ENCODE results near the gene PPP1R9B.
A peak's percentile ranks its signal among the peaks of the same experiment; 100 is the strongest.

The PPP1R9B gene

GRCh38 chr17:50103941-50104340, 46.5 kb downstream of the PPP1R9B start:
- no peak overlapping the region for H3K27ac Mint-ChIP-seq
- H3K4me1 Mint-ChIP-seq (ENCODE audit: low read depth) = no peaks in the 10 kb centered on the region
- H3K27me3 Mint-ChIP-seq (ENCODE audit: low read depth) = no peaks in the 10 kb centered on the region
- no peaks in the 10 kb centered on the region for H3K36me3 Mint-ChIP-seq (ENCODE audit: low read depth)
- DNase-seq (ENCODE audit: low spot score) = no peak
- no peaks in the 10 kb centered on the region for H3K9me3 Mint-ChIP-seq
- H3K4me3 Mint-ChIP-seq = no peak overlapping the region

- Mint-ChIP-seq H3K36me3 (ENCODE audit: low read depth) (no peaks in the 10 kb centered on the region), H3K4me3 (no peak overlapping the region), H3K4me1 (ENCODE audit: low read depth) (no peaks in the 10 kb centered on the region), H3K9me3 (no peaks in the 10 kb centered on the region), H3K27me3 (ENCODE audit: low read depth) (no peaks in the 10 kb centered on the region), H3K27ac (no peak overlapping the region)
- DNase-seq (ENCODE audit: low spot score) = no peak
Measured at GRCh38 chr17:50103252-50103651, 47.2 kb downstream of the PPP1R9B start.

GRCh38 chr17:50102164-50102991, 48.1 kb downstream of the PPP1R9B start:
- DNase-seq (ENCODE audit: low spot score) = no peak
- no peaks in the 10 kb centered on the region for H3K36me3 Mint-ChIP-seq (ENCODE audit: low read depth)
- no peak overlapping the region for H3K27ac Mint-ChIP-seq
- no peak overlapping the region for H3K4me3 Mint-ChIP-seq
- no peaks in the 10 kb centered on the region for H3K27me3 Mint-ChIP-seq (ENCODE audit: low read depth)
- no peaks in the 10 kb centered on the region for H3K4me1 Mint-ChIP-seq (ENCODE audit: low read depth)
- no peaks in the 10 kb centered on the region for H3K9me3 Mint-ChIP-seq

GRCh38 chr17:50101346-50102163, 48.9 kb downstream of the PPP1R9B start:
- no peak overlapping the region for H3K27ac Mint-ChIP-seq
- peaks cover 2% of the 10 kb centered on the region for H3K4me1 Mint-ChIP-seq (ENCODE audit: low read depth)
- no peaks in the 10 kb centered on the region for H3K9me3 Mint-ChIP-seq
- H3K27me3 Mint-ChIP-seq (ENCODE audit: low read depth) = no peaks in the 10 kb centered on the region
- no peak overlapping the region for H3K4me3 Mint-ChIP-seq
- no peak for DNase-seq (ENCODE audit: low spot score)
- no peaks in the 10 kb centered on the region for H3K36me3 Mint-ChIP-seq (ENCODE audit: low read depth)

- H3K4me1 Mint-ChIP-seq (ENCODE audit: low read depth) = peaks cover 7% of the 10 kb centered on the region
- no peak overlapping the region for H3K27ac Mint-ChIP-seq
- no peaks in the 10 kb centered on the region for H3K9me3 Mint-ChIP-seq
- H3K4me3 Mint-ChIP-seq = no peak overlapping the region
- H3K27me3 Mint-ChIP-seq (ENCODE audit: low read depth) = no peaks in the 10 kb centered on the region
- no peaks in the 10 kb centered on the region for H3K36me3 Mint-ChIP-seq (ENCODE audit: low read depth)
- no peak for DNase-seq (ENCODE audit: low spot score)
Measured at GRCh38 chr17:50100921-50101345, 49.5 kb downstream of the PPP1R9B start.

- no peaks in the 10 kb centered on the region for H3K9me3 Mint-ChIP-seq
- no peaks in the 10 kb centered on the region for H3K36me3 Mint-ChIP-seq (ENCODE audit: low read depth)
- H3K27ac Mint-ChIP-seq = no peak overlapping the region
- H3K27me3 Mint-ChIP-seq (ENCODE audit: low read depth) = no peaks in the 10 kb centered on the region
- no peak overlapping the region for H3K4me3 Mint-ChIP-seq
- peaks cover 11% of the 10 kb centered on the region for H3K4me1 Mint-ChIP-seq (ENCODE audit: low read depth)
- no peak for DNase-seq (ENCODE audit: low spot score)
Measured at GRCh38 chr17:50100480-50100883, 50.0 kb downstream of the PPP1R9B start.

GRCh38 chr17:50099003-50099402, 51.5 kb downstream of the PPP1R9B start:
- Mint-ChIP-seq H3K9me3 (no peaks in the 10 kb centered on the region), H3K4me1 (ENCODE audit: low read depth) (peaks cover 20% of the 10 kb centered on the region), H3K4me3 (no peak overlapping the region), H3K27ac (no peak overlapping the region), H3K27me3 (ENCODE audit: low read depth) (no peaks in the 10 kb centered on the region), H3K36me3 (ENCODE audit: low read depth) (no peaks in the 10 kb centered on the region)
- DNase-seq (ENCODE audit: low spot score) = no peak

GRCh38 chr17:50098583-50098982, 51.9 kb downstream of the PPP1R9B start:
- no peak for DNase-seq (ENCODE audit: low spot score)
- peaks cover 20% of the 10 kb centered on the region for H3K4me1 Mint-ChIP-seq (ENCODE audit: low read depth)
- H3K27me3 Mint-ChIP-seq (ENCODE audit: low read depth) = no peaks in the 10 kb centered on the region
- no peak overlapping the region for H3K27ac Mint-ChIP-seq
- H3K36me3 Mint-ChIP-seq (ENCODE audit: low read depth) = no peaks in the 10 kb centered on the region
- no peaks in the 10 kb centered on the region for H3K9me3 Mint-ChIP-seq
- H3K4me3 Mint-ChIP-seq = no peak overlapping the region

- H3K27me3 Mint-ChIP-seq (ENCODE audit: low read depth) = no peaks in the 10 kb centered on the region
- no peaks in the 10 kb centered on the region for H3K36me3 Mint-ChIP-seq (ENCODE audit: low read depth)
- H3K27ac Mint-ChIP-seq = no peak overlapping the region
- H3K4me1 Mint-ChIP-seq (ENCODE audit: low read depth) = peaks cover 20% of the 10 kb centered on the region
- no peaks in the 10 kb centered on the region for H3K9me3 Mint-ChIP-seq
- no peak for DNase-seq (ENCODE audit: low spot score)
- H3K4me3 Mint-ChIP-seq = no peak overlapping the region
Measured at GRCh38 chr17:50097926-50098325, 52.6 kb downstream of the PPP1R9B start.

GRCh38 chr17:50097455-50097854, 53.0 kb downstream of the PPP1R9B start:
- Mint-ChIP-seq H3K36me3 (ENCODE audit: low read depth) (no peaks in the 10 kb centered on the region), H3K4me3 (no peak overlapping the region), H3K27ac (no peak overlapping the region), H3K27me3 (ENCODE audit: low read depth) (no peaks in the 10 kb centered on the region), H3K9me3 (no peaks in the 10 kb centered on the region), H3K4me1 (ENCODE audit: low read depth) (peaks cover 20% of the 10 kb centered on the region)
- no peak for DNase-seq (ENCODE audit: low spot score)

- no peaks in the 10 kb centered on the region for H3K27me3 Mint-ChIP-seq (ENCODE audit: low read depth)
- DNase-seq (ENCODE audit: low spot score) = no peak
- H3K4me1 Mint-ChIP-seq (ENCODE audit: low read depth) = peaks cover 20% of the 10 kb centered on the region
- no peak overlapping the region for H3K27ac Mint-ChIP-seq
- H3K4me3 Mint-ChIP-seq = no peak overlapping the region
- H3K9me3 Mint-ChIP-seq = no peaks in the 10 kb centered on the region
- H3K36me3 Mint-ChIP-seq (ENCODE audit: low read depth) = no peaks in the 10 kb centered on the region
Measured at GRCh38 chr17:50096758-50097157, 53.7 kb downstream of the PPP1R9B start.

- Mint-ChIP-seq H3K4me1 (ENCODE audit: low read depth) (peaks cover 20% of the 10 kb centered on the region), H3K9me3 (no peaks in the 10 kb centered on the region), H3K27ac (peak overlapping the region; percentile 88), H3K27me3 (ENCODE audit: low read depth) (no peaks in the 10 kb centered on the region), H3K4me3 (peak overlapping the region; percentile 95), H3K36me3 (ENCODE audit: low read depth) (no peaks in the 10 kb centered on the region)
- DNase-seq (ENCODE audit: low spot score) = no peak
Measured at GRCh38 chr17:50096092-50096491, 54.4 kb downstream of the PPP1R9B start.

GRCh38 chr17:50095626-50096037, 54.8 kb downstream of the PPP1R9B start:
- H3K27ac Mint-ChIP-seq = peak overlapping the region; percentile 88
- H3K27me3 Mint-ChIP-seq (ENCODE audit: low read depth) = no peaks in the 10 kb centered on the region
- peaks cover 20% of the 10 kb centered on the region for H3K4me1 Mint-ChIP-seq (ENCODE audit: low read depth)
- no peaks in the 10 kb centered on the region for H3K36me3 Mint-ChIP-seq (ENCODE audit: low read depth)
- no peak for DNase-seq (ENCODE audit: low spot score)
- peak overlapping the region; percentile 95 for H3K4me3 Mint-ChIP-seq
- H3K9me3 Mint-ChIP-seq = no peaks in the 10 kb centered on the region

All from T-helper 2 cell treated with Interferon-gamma antibody and Interleukin-4, amounts not matched to agents 5 μg/mL and 100 μg/mL, for 36 hours (primary cell).